GM23248 (cell line): ENCODE results near the gene SMYD1. TPM values are rescaled to one million over a fixed set of nuclear protein-coding genes. Genes with fewer than 3 reads are reported as not detected.

Experiments used
- DNase-seq: peaks from one replicate; pipeline ENCODE4 v3.0.0-alpha.2; 2015
- H2AFZ ChIP-seq: fragments of 200-600 bp; sonication (generic); 2 replicates; pipeline ENCODE4 v1.6.1; 2016; ENCODE audit warnings: antibody characterized with exemption
- H3F3A ChIP-seq: fragments of 200-600 bp; sonication (generic); 2 replicates; pipeline ENCODE4 v1.6.1; 2016; ENCODE audit warnings: mild to moderate bottlenecking, antibody characterized with exemption, mixed run types; ENCODE audit not compliant: insufficient read depth
- H3K27ac ChIP-seq: fragments of 200-600 bp; sonication (generic); 2 replicates; pipeline ENCODE4 v1.5.1; 2016; ENCODE audit warnings: mild to moderate bottlenecking
- H3K27me3 ChIP-seq: fragments of 200-600 bp; sonication (generic); replicated peaks from 2 replicates; pipeline ENCODE4 v1.6.1; 2016; ENCODE audit warnings: mild to moderate bottlenecking; ENCODE audit not compliant: insufficient read depth
- H3K36me3 ChIP-seq: fragments of 200-600 bp; sonication (generic); 2 replicates; pipeline ENCODE4 v1.6.1; 2016; ENCODE audit warnings: low read depth, mild to moderate bottlenecking
- H3K4me1 ChIP-seq: fragments of 200-600 bp; sonication (generic); 2 replicates; pipeline ENCODE4 v1.6.1; 2016; ENCODE audit warnings: mild to moderate bottlenecking; ENCODE audit not compliant: insufficient read depth
- H3K4me2 ChIP-seq: fragments of 200-600 bp; sonication (generic); one replicate; pipeline ENCODE4 v1.6.1; 2016; ENCODE audit warnings: mild to moderate bottlenecking; ENCODE audit not compliant: unreplicated experiment
- H3K4me3 ChIP-seq: fragments of 200-600 bp; sonication (generic); 2 replicates; pipeline ENCODE4 v1.5.1; 2016; ENCODE audit warnings: mild to moderate bottlenecking
- H3K79me2 ChIP-seq: fragments of 200-600 bp; sonication (generic); 2 replicates; pipeline ENCODE4 v1.6.1; 2016; ENCODE audit warnings: mild to moderate bottlenecking; ENCODE audit not compliant: insufficient read depth
- H3K9ac ChIP-seq: fragments of 200-600 bp; sonication (generic); 2 replicates; pipeline ENCODE4 v1.6.1; 2016; ENCODE audit warnings: mild to moderate bottlenecking
- H3K9me2 ChIP-seq: fragments of 200-600 bp; sonication (generic); 2 replicates; pipeline ENCODE4 v1.6.1; 2016; ENCODE audit warnings: mixed run types, mild to moderate bottlenecking, moderate library complexity; ENCODE audit not compliant: insufficient read depth
- H3K9me3 ChIP-seq: fragments of 200-600 bp; sonication (generic); one replicate; pipeline ENCODE4 v1.6.1; 2017; ENCODE audit warnings: low read depth
- H4K20me1 ChIP-seq: fragments of 200-600 bp; sonication (generic); 2 replicates; pipeline ENCODE4 v1.6.0; 2016; ENCODE audit not compliant: insufficient read depth
- EZH2 ChIP-seq: fragments of 200-600 bp; sonication (generic); IDR thresholded peaks from 2 replicates; pipeline ENCODE4 v1.6.1; 2018; ENCODE audit warnings: antibody characterized with exemption, mild to moderate bottlenecking; ENCODE audit not compliant: insufficient read depth, poor library complexity, severe bottlenecking
- EZH2phosphoT487 ChIP-seq: fragments of 200-600 bp; sonication (generic); IDR thresholded peaks from 2 replicates; pipeline ENCODE4 v1.6.1; 2018; ENCODE audit warnings: antibody characterized with exemption, moderate library complexity, mild to moderate bottlenecking, low read depth; ENCODE audit not compliant: insufficient read depth
- WGBS, 2 experiments: methylation state at CpG; one replicate each; pipeline ENCODE4 v1.1.6; 2015 to 2017; ENCODE audit warnings: low lambda C conversion rate in 2 of 2, low coverage in 1 of 2; ENCODE audit errors: missing lambda C conversion rate in 2 of 2; 5-methylcytosine and 5-hydroxymethylcytosine counted together
- in situ Hi-C: fragments of 300-500 bp; cut with MboI; formaldehyde crosslinking; loops from 2 replicates; pipeline ENCODE4 v1.15.0; 2020
- polyA plus RNA-seq: library from polyadenylated mRNA; unstranded; fragments of >200 nt; fragmentation: Nextera tagmentation; extraction: Ambion mirVana; gene quantifications from 2 replicates; pipeline ENCODE4 v1.2.1, GENCODE V29; 2016
- total RNA-seq: library from RNA; depleted of rRNA; stranded (reverse); fragments of >200 nt; shearing (Covaris generic); gene quantifications from 2 replicates; pipeline ENCODE4 v1.2.3, GENCODE V29; 2014

SMYD1 gene
- total and polyA plus RNA-seq, 2 experiments from 2014 or later, result not detected

GRCh38 chr2:88099798-88100488 lies 32.3 kb downstream of the SMYD1 start:
- peak; percentile 63 for DNase-seq
- Histone ChIP-seq H3K4me1 (no peaks in the 10 kb centered on the region), H3K9ac (no peak overlapping the region), H3K9me3 (no peaks in the 10 kb centered on the region), H3K27ac (no peak overlapping the region), H3K9me2 (no peaks in the 10 kb centered on the region), H3K4me2 (no peak overlapping the region), H4K20me1 (no peaks in the 10 kb centered on the region), H2AFZ (no peak overlapping the region), H3K79me2 (no peaks in the 10 kb centered on the region), H3K36me3 (no peaks in the 10 kb centered on the region), H3K27me3 (peaks cover 8% of the 10 kb centered on the region; the same call in 1 of the 2 replicates), H3K4me3 (no peak overlapping the region), H3F3A (no peaks in the 10 kb centered on the region)
- no peak for TF ChIP-seq EZH2phosphoT487
- no peak for TF ChIP-seq EZH2
- in situ Hi-C loops, result no loop called here
- 39 to 60% methylated on average over 3 to 5 of the region's 5 CpGs for WGBS, 2 experiments

GRCh38 chr2:88100489-88100858 lies 32.8 kb downstream of the SMYD1 start:
- Histone ChIP-seq H3K79me2 (no peaks in the 10 kb centered on the region), H3K27ac (no peak overlapping the region), H3K4me1 (no peaks in the 10 kb centered on the region), H3K4me3 (no peak overlapping the region), H3K4me2 (no peak overlapping the region), H3K9me2 (no peaks in the 10 kb centered on the region), H3K9me3 (no peaks in the 10 kb centered on the region), H3K9ac (no peak overlapping the region), H3K27me3 (peaks cover 7% of the 10 kb centered on the region; the same call in 1 of the 2 replicates), H3K36me3 (no peaks in the 10 kb centered on the region), H3F3A (no peaks in the 10 kb centered on the region), H4K20me1 (no peaks in the 10 kb centered on the region), H2AFZ (no peak overlapping the region)
- in situ Hi-C loops, result no loop called here
- DNase-seq, result peak; percentile 13
- TF ChIP-seq EZH2phosphoT487 (no peak), EZH2 (no peak)
- WGBS, 2 experiments, result 37 to 39% methylated on average over 3 of the region's 3 CpGs

- H3F3A ChIP-seq, result no peaks in the 10 kb centered on the region
- H3K27ac ChIP-seq, result no peak overlapping the region
- H3K9me3 ChIP-seq, result no peaks in the 10 kb centered on the region
- no peak overlapping the region for H3K4me3 ChIP-seq
- H3K27me3 ChIP-seq, result peaks cover 8% of the 10 kb centered on the region; the same call in 1 of the 2 replicates
- H3K36me3 ChIP-seq, result no peaks in the 10 kb centered on the region
- WGBS, 2 experiments, result 55 to 63% methylated on average over 3 to 4 of the region's 4 CpGs
- no peaks in the 10 kb centered on the region for H4K20me1 ChIP-seq
- TF ChIP-seq EZH2phosphoT487 (no peak), EZH2 (no peak)
- no peak overlapping the region for H3K4me2 ChIP-seq
- in situ Hi-C loops, result no loop called here
- no peak overlapping the region for H2AFZ ChIP-seq
- H3K9ac ChIP-seq, result no peak overlapping the region
- no peaks in the 10 kb centered on the region for H3K4me1 ChIP-seq
- no peaks in the 10 kb centered on the region for H3K79me2 ChIP-seq
- no peak for DNase-seq
- H3K9me2 ChIP-seq, result no peaks in the 10 kb centered on the region
These were observed 41.2 kb downstream of the SMYD1 start for GRCh38 chr2:88108796-88109195.

GRCh38 chr2:88110830-88111229 lies 43.2 kb downstream of the SMYD1 start:
- Histone ChIP-seq H3F3A (no peaks in the 10 kb centered on the region), H2AFZ (no peak overlapping the region), H3K9ac (no peak overlapping the region), H3K9me3 (no peaks in the 10 kb centered on the region), H3K27ac (no peak overlapping the region), H3K36me3 (no peaks in the 10 kb centered on the region), H3K4me2 (no peak overlapping the region), H3K4me3 (no peak overlapping the region), H3K9me2 (no peaks in the 10 kb centered on the region), H4K20me1 (no peaks in the 10 kb centered on the region), H3K4me1 (no peaks in the 10 kb centered on the region), H3K27me3 (peaks cover 11% of the 10 kb centered on the region; the same call in 1 of the 2 replicates), H3K79me2 (no peaks in the 10 kb centered on the region)
- in situ Hi-C loops, result no loop called here
- no peak for DNase-seq
- TF ChIP-seq EZH2 (no peak), EZH2phosphoT487 (no peak)
- WGBS, 2 experiments, result 13 to 17% methylated on average over 2 of the region's 2 CpGs

GRCh38 chr2:88113069-88113468 lies 45.4 kb downstream of the SMYD1 start:
- 59 to 67% methylated on average over 2 of the region's 2 CpGs for WGBS, 2 experiments
- in situ Hi-C loops, result no loop called here
- no peak overlapping the region for H3K9ac ChIP-seq

More at GRCh38 chr2:88113069-88113468, 45.4 kb downstream of the SMYD1 start:
- H3K27ac ChIP-seq, result no peak overlapping the region
- peaks cover 11% of the 10 kb centered on the region; the same call in 1 of the 2 replicates for H3K27me3 ChIP-seq
- no peaks in the 10 kb centered on the region for H3F3A ChIP-seq
- no peak for TF ChIP-seq EZH2
- no peak for TF ChIP-seq EZH2phosphoT487
- H3K4me2 ChIP-seq, result no peak overlapping the region
- H2AFZ ChIP-seq, result no peak overlapping the region
- H3K36me3 ChIP-seq, result no peaks in the 10 kb centered on the region
- no peaks in the 10 kb centered on the region for H4K20me1 ChIP-seq
- no peaks in the 10 kb centered on the region for H3K9me2 ChIP-seq
- no peak overlapping the region for H3K4me3 ChIP-seq
- no peak for DNase-seq
- no peaks in the 10 kb centered on the region for H3K4me1 ChIP-seq
- H3K79me2 ChIP-seq, result no peaks in the 10 kb centered on the region
- H3K9me3 ChIP-seq, result no peaks in the 10 kb centered on the region
